ENCODE results near the gene NACA2. TPM values are rescaled to one million over a fixed set of nuclear protein-coding genes. Genes with fewer than 3 reads are reported as not detected.

The NACA2 gene
- polyA plus RNA-seq, 1 donor (not counting 4 experiments of a cell fraction or from before 2014, with no cell fraction given): 0.79 TPM

DNA sequence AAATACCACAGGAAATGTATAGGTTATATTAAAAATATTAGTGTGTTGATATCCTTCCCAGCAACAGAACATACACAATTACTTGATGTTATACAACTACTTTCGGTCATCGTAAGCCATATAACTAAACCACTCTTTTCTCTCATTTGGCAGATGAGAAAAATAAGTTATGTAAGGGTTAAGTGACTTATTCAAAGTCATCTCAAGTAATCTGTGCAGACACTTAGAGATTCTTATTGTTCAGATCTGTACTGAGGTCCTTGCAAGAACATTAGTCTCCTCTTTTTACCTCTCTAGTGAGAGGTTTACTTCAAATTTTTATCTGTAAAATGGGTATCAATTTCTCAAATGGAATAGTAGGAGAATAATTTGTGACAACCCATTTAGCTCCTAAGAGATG lies 15.0 kb downstream of the NACA2 start:
- no peak for FAIRE-seq
- no peak overlapping the region for H3K9ac ChIP-seq (ENCODE audit: control insufficient read depth, extremely low read depth, insufficient read depth, low read length)

DNA sequence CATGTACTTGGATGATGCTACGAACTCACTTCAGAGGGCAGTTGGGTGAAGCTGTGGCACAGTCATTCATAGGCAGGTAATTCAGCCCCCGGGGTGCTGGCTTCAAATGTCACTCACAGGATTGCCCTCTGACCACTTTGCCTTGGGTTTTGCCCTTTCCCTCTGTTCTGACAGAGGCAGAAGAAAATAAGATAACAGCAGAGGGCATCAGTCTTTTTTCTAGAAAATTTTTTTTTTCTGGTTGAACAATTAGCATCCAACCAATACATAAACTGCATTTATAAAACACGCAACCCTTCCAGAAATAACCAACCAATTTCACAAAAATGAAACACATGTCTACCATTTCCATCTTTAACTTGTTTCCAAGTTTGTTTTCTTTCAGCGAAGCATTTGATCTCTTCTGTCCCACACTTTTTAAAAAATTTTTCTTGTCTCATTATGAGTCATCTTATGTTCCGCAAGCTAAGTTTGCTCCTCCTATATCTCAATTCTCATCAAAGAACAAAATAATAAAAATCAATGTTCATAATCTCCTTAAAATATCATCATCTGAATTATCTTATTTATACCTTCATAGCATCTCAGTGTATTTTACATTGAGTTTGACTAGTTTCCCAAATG lies 15.6 kb downstream of the NACA2 start:
- Histone ChIP-seq H3K79me2 (ENCODE audit: control insufficient read depth, insufficient read depth, low read length) (no peaks in the 10 kb centered on the region), H3K4me3 (ENCODE audit: control insufficient read depth in 2 of 3, extremely low read depth in 1 of 3, insufficient read depth in 2 of 3, low read depth in 1 of 3, low read length in 3 of 3) (no peak overlapping the region), H3K27me3 (ENCODE audit: control insufficient read depth, extremely low read depth, insufficient read depth, low read length) (peaks cover 7% of the 10 kb centered on the region), H3K27ac (ENCODE audit: control insufficient read depth, insufficient read depth, low read length) (no peak overlapping the region), H3K9me3 (ENCODE audit: control insufficient read depth, low read depth, low read length) (no peaks in the 10 kb centered on the region), H3K36me3 (ENCODE audit: control insufficient read depth in 2 of 2, extremely low read depth in 1 of 2, insufficient read depth in 2 of 2, low read length in 2 of 2) (no peaks in the 10 kb centered on the region), H2AFZ (ENCODE audit: control insufficient read depth, low read length) (no peak overlapping the region), H4K20me1 (ENCODE audit: control insufficient read depth, extremely low read depth, insufficient read depth, low read length) (no peaks in the 10 kb centered on the region), H3K4me2 (ENCODE audit: control insufficient read depth, extremely low read depth, insufficient read depth, low read depth, low read length) (no peak overlapping the region), H3K9ac (ENCODE audit: control insufficient read depth, extremely low read depth, insufficient read depth, low read length) (no peak overlapping the region), H3K9me1 (ENCODE audit: control insufficient read depth, extremely low read depth, insufficient read depth, low read length) (no peaks in the 10 kb centered on the region), H3K4me1 (ENCODE audit: control insufficient read depth, extremely low read depth, insufficient read depth, low read length) (no peaks in the 10 kb centered on the region)
- TF ChIP-seq, protein P1, sequence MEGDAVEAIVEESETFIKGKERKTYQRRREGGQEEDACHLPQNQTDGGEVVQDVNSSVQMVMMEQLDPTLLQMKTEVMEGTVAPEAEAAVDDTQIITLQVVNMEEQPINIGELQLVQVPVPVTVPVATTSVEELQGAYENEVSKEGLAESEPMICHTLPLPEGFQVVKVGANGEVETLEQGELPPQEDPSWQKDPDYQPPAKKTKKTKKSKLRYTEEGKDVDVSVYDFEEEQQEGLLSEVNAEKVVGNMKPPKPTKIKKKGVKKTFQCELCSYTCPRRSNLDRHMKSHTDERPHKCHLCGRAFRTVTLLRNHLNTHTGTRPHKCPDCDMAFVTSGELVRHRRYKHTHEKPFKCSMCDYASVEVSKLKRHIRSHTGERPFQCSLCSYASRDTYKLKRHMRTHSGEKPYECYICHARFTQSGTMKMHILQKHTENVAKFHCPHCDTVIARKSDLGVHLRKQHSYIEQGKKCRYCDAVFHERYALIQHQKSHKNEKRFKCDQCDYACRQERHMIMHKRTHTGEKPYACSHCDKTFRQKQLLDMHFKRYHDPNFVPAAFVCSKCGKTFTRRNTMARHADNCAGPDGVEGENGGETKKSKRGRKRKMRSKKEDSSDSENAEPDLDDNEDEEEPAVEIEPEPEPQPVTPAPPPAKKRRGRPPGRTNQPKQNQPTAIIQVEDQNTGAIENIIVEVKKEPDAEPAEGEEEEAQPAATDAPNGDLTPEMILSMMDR (optimal IDR thresholded peaks at IDR 0.05 in 1 of 3, IDR thresholded peaks at IDR 0.05 in 1 of 3, conservative IDR thresholded peaks at IDR 0.05 in 1 of 3; ENCODE audit: extremely low read depth in 1 of 3, insufficient read depth in 2 of 3, low read length in 3 of 3): no peak
- no peak for TF ChIP-seq EZH2 (IDR thresholded peaks at IDR 0.05; ENCODE audit: low read length)
- FAIRE-seq (no peak), DNase-seq (ENCODE audit: low read depth, low spot score) (no peak)
- dilution Hi-C loops (cut with MboI; ENCODE audit: extremely low pct_ligation_motif_present, low sequenced_read_pairs): no loop called here

More for the DNA sequence above, 15.0 kb downstream of the NACA2 start:
- Histone ChIP-seq H3K9me3 (ENCODE audit: control insufficient read depth, low read depth, low read length) (no peaks in the 10 kb centered on the region), H3K9me1 (ENCODE audit: control insufficient read depth, extremely low read depth, insufficient read depth, low read length) (no peaks in the 10 kb centered on the region), H3K4me1 (ENCODE audit: control insufficient read depth, extremely low read depth, insufficient read depth, low read length) (no peaks in the 10 kb centered on the region), H3K27me3 (ENCODE audit: control insufficient read depth, extremely low read depth, insufficient read depth, low read length) (peaks cover 9% of the 10 kb centered on the region), H3K4me3 (ENCODE audit: control insufficient read depth in 2 of 3, extremely low read depth in 1 of 3, insufficient read depth in 2 of 3, low read depth in 1 of 3, low read length in 3 of 3) (no peak overlapping the region), H3K4me2 (ENCODE audit: control insufficient read depth, extremely low read depth, insufficient read depth, low read depth, low read length) (no peak overlapping the region), H4K20me1 (ENCODE audit: control insufficient read depth, extremely low read depth, insufficient read depth, low read length) (no peaks in the 10 kb centered on the region), H2AFZ (ENCODE audit: control insufficient read depth, low read length) (no peak overlapping the region), H3K36me3 (ENCODE audit: control insufficient read depth in 2 of 2, extremely low read depth in 1 of 2, insufficient read depth in 2 of 2, low read length in 2 of 2) (no peaks in the 10 kb centered on the region), H3K27ac (ENCODE audit: control insufficient read depth, insufficient read depth, low read length) (no peak overlapping the region), H3K79me2 (ENCODE audit: control insufficient read depth, insufficient read depth, low read length) (no peaks in the 10 kb centered on the region)
- TF ChIP-seq EZH2 (IDR thresholded peaks at IDR 0.05; ENCODE audit: low read length): no peak
- TF ChIP-seq, protein P1 (optimal IDR thresholded peaks at IDR 0.05 in 1 of 3, IDR thresholded peaks at IDR 0.05 in 1 of 3, conservative IDR thresholded peaks at IDR 0.05 in 1 of 3; ENCODE audit: extremely low read depth in 1 of 3, insufficient read depth in 2 of 3, low read length in 3 of 3): no peak
- dilution Hi-C loops (cut with MboI; ENCODE audit: extremely low pct_ligation_motif_present, low sequenced_read_pairs): no loop called here
- no peak for DNase-seq (ENCODE audit: low read depth, low spot score)

Measured in keratinocyte (primary cell).